T follicular helper cell (primary cell): Measurements from ENCODE around the gene ZNF275.
"Not testable (repeated sequence)": the region's sequence is repeated elsewhere in the genome, so short reads cannot be mapped to it uniquely, and the experiment has no call there.

Experiments
- DNase-seq: peaks from one replicate; pipeline ENCODE4 v3.0.0-alpha.2; 2020; ENCODE audit warnings: low read depth

Gene ZNF275

GRCh38 chrX:153361781-153362397 is 27.9 kb downstream of the ZNF275 start:
- DNase-seq, result no peak

GRCh38 chrX:153365670-153366069 is 31.7 kb downstream of the ZNF275 start:
- DNase-seq, result no peak

- no peak for DNase-seq
Observed at GRCh38 chrX:153366119-153366518, 32.2 kb downstream of the ZNF275 start.

GRCh38 chrX:153366878-153367538 is 33.1 kb downstream of the ZNF275 start:
- DNase-seq, result no peak

GRCh38 chrX:153370293-153371055 is 36.5 kb downstream of the ZNF275 start:
- DNase-seq, result no peak

- no peak for DNase-seq
Observed at GRCh38 chrX:153371256-153371655, 37.3 kb downstream of the ZNF275 start.

GRCh38 chrX:153372949-153373348 is 39.0 kb downstream of the ZNF275 start:
- no peak for DNase-seq

- DNase-seq, result no peak
Observed at GRCh38 chrX:153374426-153374825, 40.5 kb downstream of the ZNF275 start.

- no peak for DNase-seq
Observed at GRCh38 chrX:153375571-153375970, 41.6 kb downstream of the ZNF275 start.

- DNase-seq, result no peak
Observed at GRCh38 chrX:153377727-153378126, 43.8 kb downstream of the ZNF275 start.

GRCh38 chrX:153378607-153379006 is 44.7 kb downstream of the ZNF275 start:
- no peak for DNase-seq

- DNase-seq, result no peak
Observed at GRCh38 chrX:153379508-153379907, 45.6 kb downstream of the ZNF275 start.

GRCh38 chrX:153379971-153380581 is 46.1 kb downstream of the ZNF275 start:
- no peak for DNase-seq

- DNase-seq, result no peak
Observed at GRCh38 chrX:153380691-153381090, 46.7 kb downstream of the ZNF275 start.

- no peak for DNase-seq
Observed at GRCh38 chrX:153381684-153382532, 48.0 kb downstream of the ZNF275 start.

- DNase-seq, result no peak
Observed at GRCh38 chrX:153382563-153383482, 48.9 kb downstream of the ZNF275 start.

- DNase-seq, result no peak
Observed at GRCh38 chrX:153384390-153384789, 50.4 kb downstream of the ZNF275 start.

GRCh38 chrX:153384973-153385372 is 51.0 kb downstream of the ZNF275 start:
- not testable (repeated sequence) for DNase-seq

- DNase-seq, result no peak
Observed at GRCh38 chrX:153386097-153386496, 52.1 kb downstream of the ZNF275 start.

- DNase-seq, result no peak
Observed at GRCh38 chrX:153387345-153387744, 53.4 kb downstream of the ZNF275 start.
